GM10266 (cell line): ENCODE results near the gene FAAH.

Experiments used
- DNase-seq: peaks from one replicate; pipeline ENCODE4 v3.0.0; 2012; ENCODE audit errors: extremely low spot score
- CTCF ChIP-seq: IDR thresholded peaks from 2 replicates; pipeline ENCODE4 v1.5.1; 2012; ENCODE audit warnings: mild to moderate bottlenecking, low read depth; ENCODE audit not compliant: control insufficient read depth, insufficient read depth; ENCODE audit errors: missing control alignments

FAAH gene

GRCh38 chr1:46408356-46409062, 14.4 kb downstream of the FAAH start:
- no peak for DNase-seq
- TF ChIP-seq CTCF, result no peak

GRCh38 chr1:46409063-46409372, 14.9 kb downstream of the FAAH start:
- DNase-seq, result no peak
- no peak for TF ChIP-seq CTCF

DNA sequence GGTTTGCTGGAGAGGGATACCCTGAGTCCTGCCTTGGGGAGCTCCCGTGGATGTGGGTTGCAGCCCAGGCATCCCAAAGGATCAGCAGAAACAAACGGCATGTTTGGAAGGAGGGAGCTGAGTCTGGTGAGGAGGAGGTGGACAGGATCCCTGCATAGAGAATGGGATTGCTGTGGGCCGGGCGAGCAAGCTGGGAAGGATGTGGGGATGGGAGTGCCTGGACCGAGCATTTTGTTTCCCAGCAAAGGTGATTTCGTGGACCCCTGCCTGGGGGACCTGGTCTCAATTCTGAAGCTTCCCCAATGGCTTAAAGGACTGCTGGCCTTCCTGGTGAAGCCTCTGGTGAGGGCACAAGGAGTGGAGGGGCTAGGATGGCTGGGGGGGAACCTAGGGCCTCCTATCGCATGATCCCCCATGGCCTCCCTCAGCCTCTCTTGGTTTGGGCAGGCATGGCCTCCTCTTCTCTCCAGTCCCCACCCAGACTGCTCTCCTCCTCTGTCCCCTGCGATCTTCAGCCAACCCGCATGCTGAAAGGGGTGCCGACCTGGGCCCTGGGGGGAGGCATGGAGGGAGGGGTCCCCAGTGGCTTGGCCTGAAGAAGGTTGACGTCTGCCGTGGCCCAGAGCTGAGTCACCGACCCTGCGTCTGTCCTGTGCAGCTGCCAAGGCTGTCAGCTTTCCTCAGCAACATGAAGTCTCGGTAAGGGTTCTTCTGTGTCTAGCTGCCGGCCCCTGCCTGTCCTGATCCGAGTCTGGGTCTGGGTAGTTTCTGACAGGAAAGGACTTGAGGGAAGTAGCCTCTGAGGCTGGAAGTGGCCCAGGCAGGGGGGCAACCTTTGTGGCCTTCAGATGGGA, 16.3 kb downstream of the FAAH start:
- DNase-seq, result no peak
- TF ChIP-seq CTCF, result no peak

- no peak for DNase-seq
- no peak for TF ChIP-seq CTCF
These were observed 16.9 kb downstream of the FAAH start for GRCh38 chr1:46411010-46411405.

GRCh38 chr1:46411601-46412341, 17.7 kb downstream of the FAAH start:
- no peak for DNase-seq
- TF ChIP-seq CTCF, result peak; percentile 25

- no peak for TF ChIP-seq CTCF
- DNase-seq, result no peak
These were observed 18.9 kb downstream of the FAAH start for GRCh38 chr1:46412893-46413595.

DNA sequence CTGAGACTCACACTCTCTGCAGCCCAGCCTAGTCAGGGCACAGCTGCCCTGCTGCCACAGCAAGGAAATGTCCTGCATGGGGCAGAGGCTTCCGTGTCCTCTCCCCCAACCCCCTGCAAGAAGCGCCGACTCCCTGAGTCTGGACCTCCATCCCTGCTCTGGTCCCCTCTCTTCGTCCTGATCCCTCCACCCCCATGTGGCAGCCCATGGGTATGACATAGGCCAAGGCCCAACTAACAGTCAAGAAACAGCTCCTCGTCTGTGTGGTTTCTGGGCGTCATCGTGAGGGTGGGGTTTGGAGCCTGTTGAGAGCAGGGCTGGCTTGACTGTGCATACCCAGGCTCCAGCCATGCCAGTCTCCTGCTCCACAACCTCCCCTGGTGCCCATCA, 19.5 kb downstream of the FAAH start:
- DNase-seq, result no peak
- no peak for TF ChIP-seq CTCF
